NCI-H1105 treated with DMSO at 0.1 percent for 48 hours (cell line): ENCODE measurements around the gene C8A.

Experiments used
- DNase-seq: peaks from one replicate; lab custom pipeline; 2025; lab: John Stamatoyannopoulos, UW

Gene C8A

DNA sequence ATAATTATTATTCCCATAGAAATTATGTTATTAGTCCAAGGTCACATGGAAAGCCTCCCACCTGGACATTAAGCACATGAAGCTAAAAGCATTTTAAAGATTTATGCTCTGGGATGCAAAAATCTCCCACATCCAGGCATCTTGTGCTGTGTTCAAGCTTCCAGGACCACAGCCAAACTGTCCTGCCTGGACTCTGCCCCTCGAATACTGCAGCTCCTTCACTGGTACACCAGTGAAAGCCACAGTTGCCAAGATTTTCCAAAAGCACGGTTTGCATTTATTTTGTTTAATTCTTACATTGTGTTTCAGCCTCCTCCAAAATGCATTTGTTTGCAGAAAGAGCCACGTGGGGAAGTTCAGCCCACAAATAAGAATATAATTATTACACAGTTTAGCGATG lies 72.6 kb downstream of the C8A start:
- DNase-seq, result no peak

DNA sequence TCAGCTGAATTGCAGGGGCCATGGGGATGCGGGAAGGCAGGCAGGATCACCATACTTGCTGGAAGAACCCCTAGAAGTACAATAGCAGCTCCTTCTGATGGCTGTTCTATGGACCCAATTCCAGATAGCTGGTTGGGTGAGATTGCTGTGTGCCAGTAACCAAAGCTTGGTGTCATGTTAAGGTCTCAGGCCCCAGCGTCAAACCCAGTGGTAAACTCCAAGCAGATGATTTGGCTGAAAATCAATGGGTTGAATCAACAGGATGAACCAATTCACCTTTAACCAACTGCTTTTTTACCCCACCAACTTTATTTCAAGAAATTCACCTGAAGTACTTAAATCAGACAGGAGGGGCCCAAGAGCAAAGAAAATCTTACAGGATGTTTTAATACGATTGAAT lies 73.4 kb downstream of the C8A start:
- DNase-seq, result no peak

DNA sequence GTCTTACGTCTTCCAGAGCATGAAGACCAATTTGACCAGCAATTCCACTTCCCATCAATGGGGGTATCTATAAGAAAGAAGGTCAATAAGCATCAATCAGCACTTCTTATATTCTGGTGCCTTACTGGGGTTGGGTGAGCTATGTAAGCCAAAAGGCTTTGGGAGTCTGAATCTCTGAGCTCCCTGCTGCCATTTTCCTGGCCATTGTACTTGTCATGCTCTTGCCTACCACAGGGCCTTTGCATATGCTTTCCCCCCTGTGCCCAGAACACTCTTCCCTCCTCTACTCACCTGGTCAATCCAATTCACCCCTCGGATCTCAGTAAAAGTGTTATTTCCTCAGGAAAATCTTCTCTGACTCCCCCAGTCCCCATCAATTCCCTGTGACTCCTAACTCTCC lies 74.9 kb downstream of the C8A start:
- DNase-seq, result no peak

DNA sequence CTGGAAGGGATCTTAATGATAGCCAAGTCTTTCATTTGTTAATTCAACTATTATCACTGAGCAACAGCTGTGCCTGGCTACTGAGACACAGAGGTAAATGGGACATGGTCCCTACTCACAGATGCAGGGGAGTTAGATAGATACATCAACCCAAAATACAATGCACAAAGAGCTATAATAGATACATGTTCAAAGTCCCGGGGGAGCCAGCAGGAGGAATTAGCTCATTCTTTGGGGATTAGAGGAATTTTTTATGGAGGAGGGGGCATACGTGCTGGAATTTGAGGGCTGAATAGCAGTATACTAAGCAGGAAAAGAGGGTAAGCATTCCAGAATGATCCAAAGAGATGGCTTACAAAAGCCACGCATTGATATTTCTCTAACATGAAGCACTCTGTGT lies 76.6 kb downstream of the C8A start:
- no peak for DNase-seq

DNA sequence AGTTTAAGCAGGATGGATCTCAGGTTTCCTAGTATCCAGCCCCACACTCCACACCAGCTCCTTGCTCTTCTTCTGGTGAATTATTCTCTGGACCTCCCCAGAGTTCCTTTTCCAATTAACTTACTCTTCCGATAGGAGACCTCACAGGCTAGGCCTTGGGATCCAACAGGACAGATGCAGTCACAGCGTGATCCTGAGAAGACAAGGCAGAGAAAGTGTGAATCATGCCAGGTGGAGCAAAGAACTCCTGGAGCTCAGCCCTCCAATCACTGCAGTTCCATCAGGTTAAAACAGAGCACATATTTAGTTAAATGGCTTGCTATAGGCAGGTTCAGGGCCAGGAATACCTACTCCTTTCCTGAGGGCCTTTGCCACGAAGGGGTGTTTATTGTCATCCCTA lies 77.1 kb downstream of the C8A start:
- no peak for DNase-seq

DNA sequence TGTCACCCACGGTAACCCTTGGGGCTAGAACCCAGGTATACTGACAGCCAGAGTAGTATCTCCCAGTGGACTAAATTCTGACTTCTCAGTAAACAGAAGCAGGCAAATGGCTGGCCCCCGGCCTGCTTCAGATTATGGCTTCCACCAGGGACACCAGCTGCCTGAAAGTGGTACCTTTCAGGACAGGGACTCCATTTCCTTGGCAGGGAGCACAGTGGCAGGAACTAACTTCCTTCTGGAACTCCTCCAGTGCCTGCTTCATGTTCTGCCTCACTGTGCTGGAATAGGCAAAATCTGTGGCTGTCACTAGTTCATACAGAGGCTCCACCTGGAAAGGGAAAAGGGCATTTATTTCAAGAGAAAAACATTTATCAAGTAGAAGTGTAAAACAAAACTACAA lies 78.6 kb downstream of the C8A start:
- no peak for DNase-seq

DNA sequence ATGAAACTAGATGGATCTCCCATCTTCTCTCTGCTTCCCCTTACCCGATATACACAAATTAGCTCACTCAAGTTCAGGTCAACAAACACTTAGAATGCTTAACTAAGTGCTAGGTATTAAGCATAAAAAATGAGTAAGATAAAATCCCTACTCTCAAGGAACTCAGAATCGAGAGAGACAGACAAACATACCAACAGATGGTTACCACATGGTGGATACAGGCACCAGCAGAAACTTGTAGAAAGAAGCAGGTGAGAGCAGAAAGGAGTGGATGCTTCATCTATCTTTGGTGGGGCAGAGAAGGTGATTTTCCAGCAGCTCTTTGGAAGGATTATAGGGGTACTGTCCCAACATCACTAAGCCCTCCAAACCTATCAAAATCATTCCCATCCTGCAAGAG lies 79.0 kb downstream of the C8A start:
- no peak for DNase-seq

DNA sequence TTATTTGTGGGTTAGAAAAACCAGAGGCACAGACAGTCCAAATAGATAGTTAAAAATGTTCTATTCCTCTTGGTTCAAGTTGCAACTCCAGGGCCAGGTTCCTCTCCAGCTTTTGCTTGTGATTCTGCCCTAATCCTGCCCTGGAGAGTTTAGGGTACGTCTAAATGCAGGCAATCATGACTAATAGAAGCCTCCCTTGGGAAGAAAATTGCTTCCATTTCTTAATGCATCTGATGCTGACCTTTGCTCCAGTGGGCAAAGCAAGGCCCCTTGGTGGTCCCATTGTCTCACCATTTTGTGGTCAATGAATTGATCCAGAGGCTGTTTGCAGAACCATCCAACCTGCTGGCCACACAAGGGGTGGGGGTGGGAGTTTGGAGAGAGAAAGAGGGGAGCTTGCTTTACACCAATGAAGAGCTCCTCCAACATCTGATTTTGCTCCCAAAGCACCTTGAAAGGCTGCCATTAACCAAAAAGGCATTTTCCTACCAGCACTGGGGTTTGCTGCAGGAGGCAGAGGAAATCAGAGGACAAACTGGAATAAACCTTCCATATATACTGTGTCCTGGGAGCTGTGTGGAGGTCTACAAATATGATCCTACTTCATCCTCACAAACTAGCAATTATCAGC lies 79.9 kb downstream of the C8A start:
- no peak for DNase-seq

DNA sequence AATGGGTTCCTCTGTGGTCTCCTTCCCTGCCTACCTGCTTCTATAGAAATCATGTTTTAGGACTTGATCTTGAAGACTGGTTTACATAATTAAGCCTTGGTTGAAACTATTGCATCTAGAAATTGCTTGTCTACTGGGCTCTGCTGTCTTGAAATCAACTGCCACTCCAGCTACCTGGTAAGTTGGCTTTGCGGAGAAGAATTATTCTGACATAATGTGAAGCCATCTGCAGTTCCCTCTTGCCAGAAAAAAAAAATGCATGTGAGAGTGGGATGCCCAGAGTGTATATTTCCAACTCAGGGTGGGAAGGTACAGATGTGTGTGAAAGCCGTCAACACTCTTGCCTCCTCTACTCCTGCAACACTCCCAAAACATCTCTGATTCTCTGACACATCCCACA lies 84.0 kb downstream of the C8A start:
- no peak for DNase-seq

DNA sequence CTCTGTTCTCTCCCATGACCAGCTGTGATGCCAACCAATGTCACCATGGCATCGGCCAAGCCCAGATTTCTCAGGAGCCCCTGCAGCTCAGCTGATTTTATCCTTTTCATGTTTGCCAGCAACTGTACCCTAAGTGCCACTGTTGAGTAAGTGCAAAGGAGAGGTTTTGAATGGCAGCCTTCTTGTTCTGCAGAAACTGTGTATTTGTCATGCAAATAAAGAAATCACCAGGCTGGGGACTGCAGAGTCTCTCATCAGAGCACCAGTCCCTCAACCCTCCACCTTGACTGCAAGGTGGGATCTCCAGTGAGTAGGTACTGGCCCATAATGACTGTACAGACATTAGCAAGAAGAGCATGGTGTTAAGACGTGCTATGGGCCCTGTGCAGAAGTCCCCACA lies 84.6 kb downstream of the C8A start:
- DNase-seq, result no peak

DNA sequence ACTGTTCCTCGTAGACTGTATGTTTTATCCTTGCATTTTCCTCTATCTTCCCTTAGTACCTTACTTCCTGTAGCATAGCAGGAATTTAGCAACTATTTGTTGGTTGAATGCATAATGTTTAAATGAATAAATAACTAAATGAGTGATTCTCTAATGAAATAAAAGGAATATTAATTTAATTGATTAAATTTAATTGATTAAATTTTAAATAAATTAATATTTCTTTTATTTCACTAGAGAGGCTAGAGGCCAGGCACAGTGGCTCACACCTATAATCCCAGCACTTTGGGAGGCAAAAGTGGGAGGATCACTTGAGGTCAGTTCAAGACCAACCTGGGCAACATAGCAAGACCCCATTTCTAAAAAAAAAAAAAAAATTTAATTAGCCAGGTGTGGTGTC lies 85.4 kb downstream of the C8A start:
- DNase-seq, result no peak

DNA sequence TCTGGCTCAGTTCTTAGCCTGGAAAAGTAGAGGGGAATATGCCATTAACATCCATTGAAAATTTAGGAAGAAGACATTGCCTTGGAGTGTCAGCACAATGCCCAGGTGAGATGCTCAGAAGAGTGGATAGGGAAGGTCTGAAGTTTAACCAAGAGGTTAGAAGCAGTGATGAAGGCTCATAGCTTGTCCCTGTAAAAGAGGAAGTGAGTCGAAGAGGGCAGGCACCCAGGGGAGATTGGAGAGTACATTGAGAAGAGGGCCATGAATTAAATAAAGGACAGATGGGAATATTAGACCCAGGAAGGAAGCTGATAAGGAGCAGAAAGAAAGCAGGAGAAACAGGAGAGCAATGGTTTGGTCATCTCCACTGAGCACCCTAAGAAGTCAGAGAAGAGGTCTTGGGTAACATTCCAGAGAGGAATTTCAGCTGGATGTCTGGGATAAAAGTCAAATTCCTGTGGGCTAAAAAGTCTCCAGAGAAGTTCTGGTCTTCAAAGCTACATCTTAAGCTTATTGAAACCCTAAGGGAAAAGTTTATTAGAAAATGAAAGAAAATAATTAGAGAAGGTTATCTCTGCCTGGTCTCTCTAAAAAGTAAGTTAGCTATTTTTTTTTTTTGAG lies 93.9 kb downstream of the C8A start:
- DNase-seq, result no peak

DNA sequence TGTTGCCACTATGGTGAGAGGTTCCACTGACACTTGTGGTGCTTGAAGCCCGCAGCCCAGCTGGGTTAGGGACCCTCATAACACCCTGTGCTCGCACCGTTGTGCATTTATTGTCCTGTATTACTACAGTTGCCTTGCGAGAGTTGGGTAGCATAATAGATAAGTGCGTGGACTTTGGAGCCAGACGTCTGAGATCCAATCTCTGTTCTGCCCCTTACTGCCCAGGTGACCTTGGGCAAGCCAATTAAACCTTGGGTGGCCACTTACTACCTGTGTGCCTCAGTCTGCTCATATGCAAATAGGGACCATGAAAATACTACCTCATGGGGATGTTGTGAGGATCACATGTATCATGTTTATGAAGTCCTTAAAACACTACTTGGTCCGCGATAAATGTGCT lies 97.9 kb downstream of the C8A start:
- no peak for DNase-seq

DNA sequence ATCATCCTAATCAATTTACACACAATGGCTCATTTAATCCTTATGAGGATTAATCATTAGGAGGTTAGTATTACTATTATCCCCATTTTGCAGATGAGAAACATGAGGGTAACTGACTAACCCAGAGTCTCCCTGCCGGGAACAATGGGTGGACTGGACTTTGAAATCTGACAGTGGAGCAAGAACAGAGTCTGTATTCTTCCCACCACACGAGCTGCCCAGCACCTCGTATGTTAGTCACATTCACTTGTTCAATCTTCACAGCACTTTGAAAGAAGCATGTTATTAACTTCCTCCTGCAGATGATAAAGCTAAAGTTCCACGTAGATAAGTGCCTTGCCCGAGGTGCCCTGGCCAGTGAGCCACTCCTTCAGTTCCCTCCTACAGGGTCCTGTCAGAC lies 98.8 kb downstream of the C8A start:
- DNase-seq, result no peak

DNA sequence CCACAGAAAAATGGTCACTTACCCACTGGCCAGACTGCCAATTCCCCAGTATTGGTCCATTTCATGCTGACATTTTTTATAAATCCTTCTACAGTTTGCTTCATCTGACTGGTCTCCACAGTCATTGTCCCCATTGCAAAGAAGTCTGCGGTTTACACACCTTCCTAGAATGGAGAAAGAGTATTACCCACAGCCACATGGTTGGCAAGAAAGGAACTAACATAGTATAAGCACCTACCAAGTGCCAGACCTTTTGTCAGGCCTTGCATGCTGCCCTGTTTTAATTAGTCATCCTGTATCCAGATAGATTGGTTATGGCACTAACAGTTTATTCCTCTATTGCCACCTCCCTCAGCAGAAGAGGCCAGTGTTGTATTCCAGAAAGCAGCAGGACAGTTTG lies 100.1 kb downstream of the C8A start:
- DNase-seq, result no peak

DNA sequence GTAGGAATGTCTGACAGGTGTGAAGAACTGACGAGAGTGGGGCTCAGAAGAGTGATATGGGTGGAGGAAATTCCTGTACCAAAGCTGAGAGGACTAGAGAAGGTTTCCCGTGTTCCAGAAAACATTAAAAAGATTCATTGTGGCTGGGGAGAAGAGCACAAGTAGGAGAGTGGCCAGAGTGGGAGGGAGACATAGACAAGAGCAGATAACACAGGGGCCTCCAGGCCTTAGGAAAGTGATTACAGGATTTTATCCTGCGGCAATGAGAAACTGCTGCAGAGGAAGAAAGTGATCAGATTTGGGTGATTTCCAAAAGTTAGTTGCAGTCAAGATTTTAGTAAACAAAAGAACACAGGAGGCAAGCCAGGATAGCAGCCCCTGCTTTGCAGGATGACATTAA lies 103.3 kb downstream of the C8A start:
- DNase-seq, result no peak

DNA sequence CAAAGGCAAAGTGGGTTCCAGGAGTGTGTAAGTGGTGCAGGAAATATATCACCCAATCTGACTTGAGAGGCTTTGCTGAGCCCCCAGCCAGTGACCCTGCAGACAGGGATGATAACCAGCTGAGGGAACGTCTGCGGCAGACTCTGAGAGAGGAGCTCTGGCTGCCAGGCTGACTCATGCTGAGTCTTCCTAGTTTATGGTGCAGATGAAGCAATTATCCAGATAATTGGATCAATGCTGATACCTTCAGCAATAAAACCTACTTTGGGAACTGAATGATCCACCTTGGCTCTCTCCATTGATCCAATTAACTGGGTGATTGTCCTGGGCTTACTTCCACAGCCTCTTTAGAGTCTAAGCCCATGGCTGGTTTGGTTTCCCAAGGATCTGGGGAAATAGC lies 103.9 kb downstream of the C8A start:
- no peak for DNase-seq

DNA sequence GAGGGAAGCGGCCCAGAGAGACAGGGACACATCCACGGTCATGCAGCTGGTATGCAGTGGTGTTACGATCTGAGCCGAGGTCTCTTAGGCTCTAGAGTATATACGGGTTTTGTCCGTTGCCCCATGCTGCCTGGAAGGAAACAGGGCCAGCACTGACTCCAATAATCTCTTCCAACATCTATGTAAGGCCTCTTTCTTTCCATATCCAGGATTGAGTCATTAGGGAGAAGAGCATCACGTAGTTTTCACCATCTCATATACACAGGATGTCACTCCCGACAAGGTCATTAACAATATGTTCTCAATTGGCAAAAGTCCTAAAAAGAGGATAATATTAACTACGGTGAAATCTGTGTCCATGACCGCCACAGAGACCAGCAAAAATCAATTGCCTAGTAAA lies 106.8 kb downstream of the C8A start:
- no peak for DNase-seq

DNA sequence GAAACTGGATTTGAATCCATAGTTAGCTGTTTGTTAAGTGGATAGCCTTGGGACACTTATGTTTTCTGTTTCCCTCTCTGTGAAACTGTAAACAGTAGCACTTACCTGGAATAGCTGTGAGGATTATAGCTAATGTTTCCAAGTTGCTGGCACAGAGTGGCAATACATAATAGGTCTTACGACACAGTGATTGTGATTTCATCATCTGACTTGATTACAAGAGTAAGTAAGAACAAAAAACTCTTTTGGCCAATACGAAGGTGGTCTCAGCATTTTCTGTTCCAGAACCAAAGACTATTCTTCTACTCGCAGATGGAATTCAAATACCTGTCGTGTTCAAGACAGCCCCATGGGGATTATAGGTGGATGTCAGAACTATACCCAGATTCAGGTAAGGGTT lies 109.1 kb downstream of the C8A start:
- no peak for DNase-seq

DNA sequence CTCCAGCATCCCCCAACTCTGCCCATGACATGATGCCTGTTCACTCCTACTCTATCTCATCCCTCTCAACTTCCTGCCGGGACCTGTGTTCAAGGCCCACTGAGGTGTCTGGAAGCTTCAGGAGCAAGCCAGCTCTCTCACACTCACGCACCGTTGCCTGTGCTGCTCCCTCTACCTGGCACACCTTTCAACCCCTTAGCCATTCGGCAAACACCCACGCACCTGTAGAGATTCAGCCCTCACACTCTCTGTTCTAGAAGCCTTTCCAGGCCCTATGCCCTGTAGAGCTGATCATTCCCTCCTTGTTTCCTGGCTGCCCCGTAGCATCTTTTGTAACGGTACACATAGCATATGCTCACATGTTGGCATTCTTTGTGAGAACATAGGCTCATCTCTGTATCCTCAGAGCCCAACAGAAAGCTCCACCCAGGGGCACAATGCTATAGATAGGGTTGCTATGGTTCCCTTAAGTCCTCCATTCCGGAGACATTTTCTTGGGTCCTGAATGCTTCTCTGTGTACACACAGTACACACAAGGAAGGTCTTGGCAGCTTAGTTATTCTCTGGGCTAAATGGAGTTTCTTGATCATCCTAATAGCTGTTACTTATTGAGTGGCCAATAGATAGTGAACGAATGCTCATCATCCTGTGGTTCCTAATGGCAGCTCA lies 109.9 kb downstream of the C8A start:
- no peak for DNase-seq

DNA sequence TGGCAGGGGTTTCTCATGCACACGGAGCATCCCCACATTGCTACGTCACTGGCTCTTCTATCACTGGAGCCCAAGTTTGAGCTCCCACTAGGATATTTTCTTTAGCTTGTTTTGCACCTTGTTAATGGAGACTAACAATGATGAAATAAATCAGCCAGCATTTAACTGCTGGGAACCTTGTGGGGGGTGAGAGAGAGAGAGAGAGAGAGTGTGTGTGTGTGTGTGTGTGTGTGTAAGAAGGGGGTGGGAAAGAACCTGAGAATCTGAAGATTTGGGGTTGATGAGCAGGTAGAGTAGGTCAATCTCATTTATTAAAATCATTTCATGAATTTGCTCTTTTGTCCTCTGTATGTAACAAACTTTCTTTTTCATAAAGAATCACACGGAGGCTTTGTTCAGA lies 110.6 kb downstream of the C8A start:
- no peak for DNase-seq

DNA sequence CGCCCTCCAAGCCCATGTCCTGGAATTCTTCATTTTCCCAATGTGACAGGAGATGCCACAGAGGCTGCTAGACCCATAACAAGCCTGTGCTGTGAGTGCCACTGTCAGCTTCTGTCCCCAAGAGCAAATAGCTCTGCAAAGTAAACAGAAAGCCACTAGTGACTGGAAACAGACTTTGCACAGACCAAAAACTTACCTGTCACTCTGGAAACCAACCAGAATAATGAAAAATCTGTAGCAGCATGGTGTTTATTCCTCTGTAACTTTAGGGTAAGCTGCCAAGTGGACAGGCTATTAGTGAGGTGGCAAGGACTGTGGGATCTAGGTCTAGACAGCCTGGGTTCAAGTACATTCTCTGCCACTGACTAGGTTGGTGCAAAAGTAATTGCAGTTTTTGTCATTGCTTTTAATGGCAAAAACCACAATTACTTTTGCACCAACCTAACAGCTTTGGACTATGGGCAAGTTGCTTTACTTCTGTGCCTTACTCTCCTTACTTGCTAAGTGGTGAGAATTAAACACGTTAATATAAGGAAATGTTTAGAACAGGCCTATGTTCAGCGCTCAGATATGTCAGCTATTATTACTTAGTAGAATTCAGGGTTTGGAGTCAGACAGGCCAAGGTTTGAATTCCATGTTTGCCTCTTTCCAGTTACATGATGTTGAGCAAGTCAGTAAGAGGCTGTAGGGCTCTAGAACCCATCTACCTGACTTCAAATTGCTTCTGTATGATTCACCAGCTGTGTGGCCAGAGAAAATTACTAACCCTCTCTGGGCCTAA lies 111.5 kb downstream of the C8A start, which contains the start of gene C8B:
Gene C8B (minus strand): TSS at position 100 of the 782 bp plus-strand sequence. CDS start 67 bp downstream, at position 33.
- no peak for DNase-seq

DNA sequence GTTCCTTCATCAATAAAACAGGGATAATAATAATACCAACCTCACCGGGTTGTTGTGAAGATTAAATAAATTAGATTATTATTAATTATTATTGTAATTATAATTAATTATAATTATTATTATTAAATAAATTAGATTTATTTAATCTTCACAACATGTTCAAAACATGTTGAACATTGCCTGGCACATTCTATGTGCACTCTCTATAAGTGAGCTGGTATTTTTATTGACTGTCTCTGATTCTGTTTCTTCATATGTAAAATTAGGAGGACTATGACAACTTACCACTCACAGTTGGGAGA lies 112.1 kb downstream of the C8A start:
- no peak for DNase-seq
